ENCODE measurements around the gene ARHGAP32.

DNA sequence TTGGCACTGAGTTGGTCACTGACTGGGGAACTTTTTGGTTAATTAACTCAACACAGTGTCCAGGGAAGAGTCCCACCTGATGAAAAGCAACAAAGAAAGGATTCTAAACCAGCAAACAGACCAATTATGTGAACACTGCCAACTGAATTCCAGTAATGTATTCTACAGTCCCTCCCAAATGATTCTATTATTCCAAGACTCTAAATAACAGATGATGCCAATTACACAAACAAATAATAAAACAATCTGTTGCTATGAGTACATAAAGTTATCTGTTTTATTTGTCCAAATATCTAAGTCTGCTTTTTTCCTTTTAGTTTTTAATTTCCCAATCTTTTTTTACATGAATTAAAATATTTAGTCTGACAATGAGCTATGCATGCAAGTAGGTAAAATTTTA, 151.2 kb downstream of the ARHGAP32 start:
- TF ChIP-seq, protein P1, sequence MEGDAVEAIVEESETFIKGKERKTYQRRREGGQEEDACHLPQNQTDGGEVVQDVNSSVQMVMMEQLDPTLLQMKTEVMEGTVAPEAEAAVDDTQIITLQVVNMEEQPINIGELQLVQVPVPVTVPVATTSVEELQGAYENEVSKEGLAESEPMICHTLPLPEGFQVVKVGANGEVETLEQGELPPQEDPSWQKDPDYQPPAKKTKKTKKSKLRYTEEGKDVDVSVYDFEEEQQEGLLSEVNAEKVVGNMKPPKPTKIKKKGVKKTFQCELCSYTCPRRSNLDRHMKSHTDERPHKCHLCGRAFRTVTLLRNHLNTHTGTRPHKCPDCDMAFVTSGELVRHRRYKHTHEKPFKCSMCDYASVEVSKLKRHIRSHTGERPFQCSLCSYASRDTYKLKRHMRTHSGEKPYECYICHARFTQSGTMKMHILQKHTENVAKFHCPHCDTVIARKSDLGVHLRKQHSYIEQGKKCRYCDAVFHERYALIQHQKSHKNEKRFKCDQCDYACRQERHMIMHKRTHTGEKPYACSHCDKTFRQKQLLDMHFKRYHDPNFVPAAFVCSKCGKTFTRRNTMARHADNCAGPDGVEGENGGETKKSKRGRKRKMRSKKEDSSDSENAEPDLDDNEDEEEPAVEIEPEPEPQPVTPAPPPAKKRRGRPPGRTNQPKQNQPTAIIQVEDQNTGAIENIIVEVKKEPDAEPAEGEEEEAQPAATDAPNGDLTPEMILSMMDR (IDR thresholded peaks at IDR 0.05; ENCODE audit: low read depth, low read length) = no peak
- TF ChIP-seq EZH2phosphoT487 (IDR thresholded peaks at IDR 0.05; ENCODE audit: low read depth) = no peak
